ENCODE results near the gene WDR1.

WDR1 gene

DNA sequence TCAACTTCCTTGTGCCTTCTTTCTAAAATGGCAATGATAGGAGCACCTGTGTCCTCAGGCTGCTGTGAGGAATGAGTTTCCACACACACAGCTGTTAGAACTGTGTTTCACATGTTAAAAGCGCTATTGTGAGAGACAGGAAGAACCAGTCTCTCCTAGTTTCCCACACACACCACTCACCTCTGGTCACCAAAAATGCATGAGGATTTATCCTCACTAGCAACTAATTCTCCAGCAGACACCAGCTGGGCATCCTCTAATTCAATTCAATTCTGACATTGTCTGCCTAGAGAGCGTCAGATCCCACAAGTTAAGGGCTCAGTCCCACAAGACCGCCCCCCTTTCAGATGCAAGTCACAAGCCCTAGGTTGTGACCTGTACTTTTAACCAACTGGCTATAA lies 66.3 kb downstream of the WDR1 start:
- Histone ChIP-seq H3F3A (ENCODE audit: control insufficient read depth, insufficient read depth) (no peaks in the 10 kb centered on the region; the same call in 1 of the 2 replicates), H3K9me3 (ENCODE audit: control insufficient read depth, insufficient read depth, low read length) (no peaks in the 10 kb centered on the region), H3K27ac (ENCODE audit: low read depth, low read length) (no peak overlapping the region), H3K27me3 (ENCODE audit: control insufficient read depth, low read length) (no peaks in the 10 kb centered on the region), H3K4me1 (ENCODE audit: control insufficient read depth, low read length) (peaks cover 29% of the 10 kb centered on the region), H4K20me1 (ENCODE audit: control insufficient read depth, insufficient read depth, low read depth, low read length) (no peaks in the 10 kb centered on the region), H3K36me3 (ENCODE audit: control insufficient read depth, low read length) (no peaks in the 10 kb centered on the region), H3K4me2 (ENCODE audit: low read length) (no peak overlapping the region), H3K9me2 (replicated peaks; ENCODE audit: control insufficient read depth, low read length) (no peaks in the 10 kb centered on the region), H3K79me2 (ENCODE audit: control insufficient read depth, low read length) (no peaks in the 10 kb centered on the region), H3K4me3 (ENCODE audit: low read length) (no peak overlapping the region)
- TF ChIP-seq, protein P1, sequence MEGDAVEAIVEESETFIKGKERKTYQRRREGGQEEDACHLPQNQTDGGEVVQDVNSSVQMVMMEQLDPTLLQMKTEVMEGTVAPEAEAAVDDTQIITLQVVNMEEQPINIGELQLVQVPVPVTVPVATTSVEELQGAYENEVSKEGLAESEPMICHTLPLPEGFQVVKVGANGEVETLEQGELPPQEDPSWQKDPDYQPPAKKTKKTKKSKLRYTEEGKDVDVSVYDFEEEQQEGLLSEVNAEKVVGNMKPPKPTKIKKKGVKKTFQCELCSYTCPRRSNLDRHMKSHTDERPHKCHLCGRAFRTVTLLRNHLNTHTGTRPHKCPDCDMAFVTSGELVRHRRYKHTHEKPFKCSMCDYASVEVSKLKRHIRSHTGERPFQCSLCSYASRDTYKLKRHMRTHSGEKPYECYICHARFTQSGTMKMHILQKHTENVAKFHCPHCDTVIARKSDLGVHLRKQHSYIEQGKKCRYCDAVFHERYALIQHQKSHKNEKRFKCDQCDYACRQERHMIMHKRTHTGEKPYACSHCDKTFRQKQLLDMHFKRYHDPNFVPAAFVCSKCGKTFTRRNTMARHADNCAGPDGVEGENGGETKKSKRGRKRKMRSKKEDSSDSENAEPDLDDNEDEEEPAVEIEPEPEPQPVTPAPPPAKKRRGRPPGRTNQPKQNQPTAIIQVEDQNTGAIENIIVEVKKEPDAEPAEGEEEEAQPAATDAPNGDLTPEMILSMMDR (IDR thresholded peaks at IDR 0.05; ENCODE audit: low read depth, low read length, poor library complexity, severe bottlenecking): no peak
- no peak for TF ChIP-seq EZH2phosphoT487 (IDR thresholded peaks at IDR 0.05; ENCODE audit: borderline replicate concordance, low read length)

DNA sequence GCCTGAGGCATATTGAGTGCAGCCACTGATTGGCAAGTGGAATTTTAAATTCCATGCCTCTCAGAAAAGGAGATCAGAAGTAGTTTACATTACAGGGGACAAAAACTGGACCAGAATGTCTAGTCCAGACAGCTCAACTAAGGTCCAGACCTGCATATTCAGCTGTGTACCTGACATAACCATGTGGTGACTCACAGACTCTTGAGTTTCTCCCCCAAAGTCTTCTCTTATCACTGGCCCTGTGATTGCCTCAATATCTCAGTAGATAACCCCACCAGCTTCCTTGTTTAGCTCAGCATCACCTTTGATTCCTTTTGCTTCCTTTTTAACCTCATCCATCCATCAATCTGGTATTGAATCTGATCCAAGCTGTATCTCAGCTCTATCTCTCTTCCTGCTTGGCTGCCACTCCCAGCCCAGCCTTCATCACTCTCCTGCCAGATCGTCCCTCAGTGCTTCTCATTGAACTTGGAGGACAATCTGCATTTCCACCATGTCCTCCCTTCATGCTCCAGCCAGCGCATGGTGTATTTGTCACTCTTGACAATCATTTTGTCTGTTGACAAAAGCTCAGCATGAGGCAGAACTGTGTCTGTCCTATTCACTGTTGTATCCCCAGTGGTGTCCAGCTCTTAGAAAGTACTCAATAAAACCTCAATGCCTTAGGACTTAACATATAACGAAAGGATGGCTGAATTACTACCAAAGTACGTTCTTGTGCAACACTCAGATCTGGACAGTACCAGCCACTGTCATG lies 67.5 kb downstream of the WDR1 start:
- Histone ChIP-seq H3K9me3 (ENCODE audit: control insufficient read depth, insufficient read depth, low read length) (no peaks in the 10 kb centered on the region; the same call in 1 of the 2 replicates), H3K9me2 (replicated peaks; ENCODE audit: control insufficient read depth, low read length) (no peaks in the 10 kb centered on the region), H3K4me1 (ENCODE audit: control insufficient read depth, low read length) (peaks cover 28% of the 10 kb centered on the region), H3K36me3 (ENCODE audit: control insufficient read depth, low read length) (no peaks in the 10 kb centered on the region), H4K20me1 (ENCODE audit: control insufficient read depth, insufficient read depth, low read depth, low read length) (no peaks in the 10 kb centered on the region), H3F3A (ENCODE audit: control insufficient read depth, insufficient read depth) (peaks cover 7% of the 10 kb centered on the region), H3K27ac (ENCODE audit: low read depth, low read length) (no peak overlapping the region), H3K27me3 (ENCODE audit: control insufficient read depth, low read length) (no peaks in the 10 kb centered on the region), H3K79me2 (ENCODE audit: control insufficient read depth, low read length) (no peaks in the 10 kb centered on the region), H3K4me2 (ENCODE audit: low read length) (no peak overlapping the region), H3K4me3 (ENCODE audit: low read length) (no peak overlapping the region)
- no peak for TF ChIP-seq EZH2phosphoT487 (IDR thresholded peaks at IDR 0.05; ENCODE audit: borderline replicate concordance, low read length)
- TF ChIP-seq, protein P1 (IDR thresholded peaks at IDR 0.05; ENCODE audit: low read depth, low read length, poor library complexity, severe bottlenecking): no peak

DNA sequence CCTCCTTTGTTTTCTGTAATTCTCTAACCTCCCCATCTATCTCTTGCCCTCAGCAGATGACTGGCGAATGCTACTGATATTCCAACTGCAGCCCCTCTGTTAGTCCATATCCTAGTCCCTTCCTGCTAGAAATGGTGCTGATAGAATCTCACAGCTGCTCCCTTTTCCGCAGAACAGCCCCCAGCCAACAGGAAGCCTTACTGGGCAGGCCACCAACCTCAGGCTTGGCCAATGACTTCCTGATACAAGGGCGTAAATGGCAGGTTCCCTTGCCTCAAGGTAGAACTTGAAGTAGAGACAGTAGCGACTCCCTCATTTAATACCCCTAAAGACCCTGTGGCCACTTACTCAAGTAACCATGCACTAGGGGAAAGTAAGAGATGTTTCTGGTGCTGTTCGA lies 68.6 kb downstream of the WDR1 start:
- Histone ChIP-seq H4K20me1 (ENCODE audit: control insufficient read depth, insufficient read depth, low read depth, low read length) (no peaks in the 10 kb centered on the region), H3K9me3 (ENCODE audit: control insufficient read depth, insufficient read depth, low read length) (peaks cover 9% of the 10 kb centered on the region), H3K27me3 (ENCODE audit: control insufficient read depth, low read length) (no peaks in the 10 kb centered on the region), H3K79me2 (ENCODE audit: control insufficient read depth, low read length) (no peaks in the 10 kb centered on the region), H3K27ac (ENCODE audit: low read depth, low read length) (no peak overlapping the region), H3F3A (ENCODE audit: control insufficient read depth, insufficient read depth) (peaks cover 11% of the 10 kb centered on the region), H3K4me3 (ENCODE audit: low read length) (no peak overlapping the region), H3K4me2 (ENCODE audit: low read length) (no peak overlapping the region), H3K4me1 (ENCODE audit: control insufficient read depth, low read length) (peaks cover 37% of the 10 kb centered on the region), H3K36me3 (ENCODE audit: control insufficient read depth, low read length) (peaks cover under 1% of the 10 kb centered on the region; the same call in 1 of the 2 replicates), H3K9me2 (replicated peaks; ENCODE audit: control insufficient read depth, low read length) (no peaks in the 10 kb centered on the region)
- no peak for TF ChIP-seq EZH2phosphoT487 (IDR thresholded peaks at IDR 0.05; ENCODE audit: borderline replicate concordance, low read length)
- TF ChIP-seq, protein P1 (IDR thresholded peaks at IDR 0.05; ENCODE audit: low read depth, low read length, poor library complexity, severe bottlenecking): no peak

All from DOHH2 (cell line).